Activated naive CD4-positive, alpha-beta T cell treated with Interleukin-2 at 50 U/mL for 16 hours (primary cell): Measurements from ENCODE around the gene APAF1.

Source experiments
- DNase-seq: peaks from one replicate; pipeline ENCODE4 v3.0.0-alpha.2; 2020

The APAF1 gene

DNA sequence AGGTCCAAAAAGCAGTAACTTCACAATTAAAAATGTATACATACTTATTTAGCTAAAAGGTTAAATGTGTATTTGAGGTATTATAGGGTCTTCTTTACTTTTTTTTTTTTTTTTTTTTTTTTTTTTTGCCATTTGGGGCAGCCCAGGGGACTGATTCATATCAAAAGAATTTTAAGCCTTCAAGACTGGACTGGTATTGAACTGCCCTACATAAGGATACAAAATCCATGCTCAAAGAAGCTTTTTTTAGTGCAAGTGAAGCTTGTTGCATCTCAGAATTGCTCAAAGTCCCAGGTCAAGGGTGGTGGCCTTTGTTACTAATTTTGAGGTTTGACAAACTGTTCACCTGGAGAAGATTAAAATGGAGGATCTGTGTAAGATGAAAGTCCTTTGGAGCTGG, 124.0 kb downstream of the APAF1 start:
- no peak for DNase-seq

DNA sequence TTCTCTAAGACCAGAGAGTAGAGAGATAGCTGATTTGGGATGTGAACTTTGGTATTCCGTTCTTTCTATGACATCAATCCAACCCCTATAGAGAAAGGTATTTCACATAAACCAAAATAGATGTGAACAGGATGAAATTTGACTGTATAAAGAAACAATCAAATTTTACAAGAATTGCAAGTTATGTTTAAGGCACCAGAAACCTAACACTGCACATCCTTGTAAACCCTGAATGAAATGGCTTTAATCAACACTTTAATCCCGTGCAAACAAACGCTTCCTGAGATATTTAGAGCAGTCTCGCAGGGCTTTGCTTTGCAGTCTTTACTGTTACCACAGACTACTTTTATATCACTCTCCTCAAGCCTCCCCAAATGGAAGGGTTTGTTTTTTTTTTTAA, 125.1 kb downstream of the APAF1 start:
- DNase-seq, result no peak

DNA sequence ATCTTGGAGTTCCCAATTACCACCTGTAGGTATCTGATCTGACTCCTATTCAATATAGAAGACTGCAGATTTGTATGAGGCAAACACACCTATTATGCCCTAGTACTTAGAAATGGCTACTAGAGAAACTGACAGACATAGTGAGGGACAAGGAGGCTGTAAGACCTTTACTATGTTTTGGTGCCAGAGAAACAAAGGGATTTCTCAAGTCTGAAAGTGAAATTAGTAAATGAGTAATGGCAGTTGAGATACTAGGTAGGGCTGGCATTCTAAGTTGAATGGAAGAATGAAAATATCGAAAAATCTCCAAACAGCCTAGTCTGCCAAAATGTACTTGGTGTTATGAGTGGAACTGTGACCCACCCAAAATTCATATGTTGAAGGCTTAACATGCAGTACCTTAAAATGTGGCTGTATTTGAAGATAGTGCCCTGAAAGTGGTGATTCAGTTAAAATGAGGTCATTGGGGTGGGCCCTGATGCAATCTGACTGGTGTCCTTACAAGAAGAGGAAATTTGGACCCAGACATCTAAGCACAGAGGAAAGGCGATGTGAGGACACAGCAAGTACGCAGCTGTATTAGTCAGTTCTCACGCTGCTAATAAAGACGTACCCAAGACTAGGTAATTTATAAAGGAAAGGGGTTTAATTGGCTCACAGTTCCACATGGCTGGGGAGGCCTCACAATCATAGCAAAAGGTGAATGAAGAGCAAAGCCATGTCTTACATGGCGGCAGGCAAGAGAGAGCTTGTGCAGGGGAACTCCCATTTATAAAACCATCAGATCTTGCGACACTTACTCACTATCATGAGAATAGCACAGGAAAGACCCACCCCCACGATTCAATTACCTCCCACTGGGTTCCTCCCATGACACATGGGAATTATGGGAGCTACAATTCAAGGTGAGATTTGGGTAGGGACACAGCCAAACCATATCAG, 127.0 kb downstream of the APAF1 start:
- DNase-seq, result no peak

GRCh38 chr12:98772818-98773217, 127.7 kb downstream of the APAF1 start:
- no peak for DNase-seq

GRCh38 chr12:98780261-98780660, 135.2 kb downstream of the APAF1 start:
- no peak for DNase-seq

DNA sequence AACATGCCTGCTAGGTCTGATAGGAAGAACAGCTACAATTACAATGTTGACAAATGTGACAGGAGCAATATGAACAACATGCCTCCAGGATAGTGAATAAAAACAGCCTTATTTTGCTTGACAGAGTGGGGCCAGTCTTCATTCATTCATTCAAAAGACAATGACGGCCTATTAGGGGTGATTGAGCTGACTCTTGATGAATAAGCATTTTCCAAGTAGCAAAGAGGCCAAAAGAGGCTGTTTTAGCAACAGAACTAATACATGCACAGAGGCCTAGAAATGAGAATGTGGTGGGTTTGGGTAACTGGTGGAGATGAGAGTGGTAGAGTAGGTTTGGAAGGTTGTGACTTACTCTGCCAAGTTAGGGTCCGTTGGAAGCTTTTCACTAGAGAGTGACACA, 138.3 kb downstream of the APAF1 start:
- DNase-seq, result no peak
